GM12878 (cell line): ENCODE data around the gene WNK1. TPM values are rescaled to one million over a fixed set of nuclear protein-coding genes. Genes with fewer than 3 reads are reported as not detected.

Source experiments
- ATAC-seq: fragments of 200-7000 bp; cut with Tn5 transposase; 3 replicates; pipeline ENCODE4 v1.9.1; 2020; ENCODE audit warnings: mild to moderate bottlenecking, moderate library complexity
- BruUV-seq: library from RNA; stranded (reverse); fragments of 400-500 nt; replicated peaks from 2 replicates; lab custom pipeline; 2021; lab: Mats Ljungman, UMichigan
- CTCF ChIA-PET: fragments of 300-600 bp; sonication (Branson Sonifier 250); formaldehyde crosslinking; extraction: SDS; loops from one replicate; lab custom pipeline; 2021; ENCODE audit warnings: inconsistent platforms; lab: Yijun Ruan, JAX
- POLR2A ChIA-PET: fragments of 350-600 bp; formaldehyde crosslinking; extraction: SDS; loops from one replicate; lab custom pipeline; 2021; ENCODE audit warnings: inconsistent platforms; lab: Charles Lee
- RAD21 ChIA-PET: fragments of 300-600 bp; sonication (Branson Sonifier 250); formaldehyde crosslinking; loops from one replicate; lab custom pipeline; 2023; ENCODE audit warnings: antibody characterized with exemption; ENCODE audit not compliant: unreplicated experiment; lab: Charles Lee
- SMC1A ChIA-PET: fragments of 300-600 bp; sonication (Branson Sonifier 250); formaldehyde crosslinking; loops from one replicate; lab custom pipeline; 2023; ENCODE audit not compliant: unreplicated experiment, uncharacterized antibody; lab: Charles Lee
- DNase-seq: peaks from one replicate; pipeline ENCODE4 v3.0.0-alpha.2; 2011; ENCODE audit warnings: low read depth, low spot score
- FAIRE-seq: peaks from 3 replicates; lab custom pipeline; 2011; peaks lifted over from hg19 to GRCh38; lab: Jason Lieb, UNC
- H2AFZ ChIP-seq: 2 replicates; pipeline ENCODE4 v1.6.0; 2011; ENCODE audit warnings: low read depth, low read length, control low read depth; ENCODE audit not compliant: control insufficient read depth
- H3K27ac ChIP-seq: 2 replicates; pipeline ENCODE4 v1.5.1; 2011; ENCODE audit warnings: control low read depth; ENCODE audit not compliant: control insufficient read depth, insufficient read depth
- H3K27me3 ChIP-seq, 2 experiments: replicated peaks in 1 of 2; 2 replicates each; pipeline versions ENCODE4 v1.6.0 to v1.6.1; 2011; ENCODE audit warnings: low read length in 1 of 2; ENCODE audit not compliant: control insufficient read depth in 2 of 2, insufficient read depth in 2 of 2
- H3K36me3 ChIP-seq, 2 experiments: 2 replicates each; pipeline ENCODE4 v1.5.1; 2011; ENCODE audit warnings: low read length in 1 of 2; ENCODE audit not compliant: control insufficient read depth in 2 of 2, insufficient read depth in 2 of 2
- H3K4me1 ChIP-seq: 2 replicates; pipeline ENCODE4 v1.6.1; 2011; ENCODE audit warnings: mild to moderate bottlenecking, low read length, moderate library complexity, mixed read lengths; ENCODE audit not compliant: control insufficient read depth, insufficient read depth
- H3K4me2 ChIP-seq: 2 replicates; pipeline ENCODE4 v1.6.0; 2011; ENCODE audit warnings: control low read depth; ENCODE audit not compliant: control insufficient read depth, insufficient read depth
- H3K4me3 ChIP-seq: fragments of 200-600 bp; sonication (generic); 2 replicates; pipeline ENCODE4 v1.5.1; 2016
- H3K79me2 ChIP-seq: 2 replicates; pipeline ENCODE4 v1.6.0; 2011; ENCODE audit warnings: low read length; ENCODE audit not compliant: control insufficient read depth, insufficient read depth
- H3K9ac ChIP-seq: 2 replicates; pipeline ENCODE4 v1.8.0; 2011; ENCODE audit warnings: low read length, control low read depth, mixed read lengths; ENCODE audit not compliant: control insufficient read depth, insufficient read depth
- H3K9me3 ChIP-seq: replicated peaks from 3 replicates; pipeline ENCODE4 v1.5.1; 2011; ENCODE audit warnings: mild to moderate bottlenecking, low read length; ENCODE audit not compliant: control insufficient read depth, insufficient read depth
- H4K20me1 ChIP-seq: 2 replicates; pipeline ENCODE4 v1.6.0; 2011; ENCODE audit not compliant: control insufficient read depth, insufficient read depth
- ATF3 ChIP-seq: IDR thresholded peaks from 2 replicates; pipeline ENCODE4 v1.6.1; 2011; ENCODE audit warnings: low read depth, mild to moderate bottlenecking, low read length, moderate library complexity, borderline replicate concordance; ENCODE audit errors: extremely low read depth
- BHLHE40 ChIP-seq, 2 experiments: fragments of 450-650 bp in 1 of 2; IDR thresholded peaks; 2 replicates each; pipeline ENCODE4 v1.6.1; 2011 to 2017; ENCODE audit warnings: low read depth in 2 of 2, borderline replicate concordance in 1 of 2, improper control_type of control experiment in 1 of 2, low read length in 1 of 2, mild to moderate bottlenecking in 1 of 2
- FOS ChIP-seq: IDR thresholded peaks from 3 replicates; pipeline ENCODE4 v1.6.1; 2011; ENCODE audit warnings: borderline replicate concordance; ENCODE audit not compliant: insufficient read length; ENCODE audit errors: extremely low read depth
- MTA2 ChIP-seq: fragments of 450-650 bp; IDR thresholded peaks from 2 replicates; pipeline ENCODE4 v1.6.1; 2016; ENCODE audit warnings: low read depth, mild to moderate bottlenecking, moderate library complexity
- PAX5 ChIP-seq: IDR thresholded peaks from 2 replicates; pipeline ENCODE4 v1.6.1; 2011; ENCODE audit warnings: low read depth, low read length, borderline replicate concordance
- SUPT20H ChIP-seq: IDR thresholded peaks from 2 replicates; pipeline ENCODE4 v1.6.1; 2011; ENCODE audit warnings: low read depth, mild to moderate bottlenecking, low read length, moderate library complexity, borderline replicate concordance; ENCODE audit not compliant: control insufficient read depth
- ZNF592 ChIP-seq: fragments of 450-650 bp; IDR thresholded peaks from 2 replicates; pipeline ENCODE4 v1.6.1; 2017; ENCODE audit warnings: mild to moderate bottlenecking, moderate library complexity
- WGBS: methylation state at CpG from one replicate; pipeline ENCODE4 v1.1.6; 2016; ENCODE audit warnings: low lambda C conversion rate; ENCODE audit not compliant: insufficient replicate concordance, insufficient coverage; ENCODE audit errors: missing lambda C conversion rate; 5-methylcytosine and 5-hydroxymethylcytosine counted together
- in situ Hi-C: fragments of 300-500 bp; cut with MboI; formaldehyde crosslinking; loops from 9 replicates; pipeline ENCODE4 v1.14.3; 2018; ENCODE audit warnings: mixed read lengths
- intact Hi-C: fragments of 100-400 bp; cut with micrococcal nuclease; formaldehyde crosslinking; loops from one replicate; pipeline ENCODE4 v1.14.2; 2022; ENCODE audit not compliant: unreplicated experiment
- polyA plus RNA-seq, 11 experiments: library from polyadenylated mRNA; depleted of rRNA in 4 of 11; unstranded in 6 of 11; stranded (reverse) in 5 of 11; fragments of >200 nt; fragmentation: Nextera tagmentation in 4 of 11; fragmentation: Illumina TruSeq in 1 of 11; extraction: Ambion mirVana in 4 of 11; extraction: Trizol in 1 of 11; gene quantifications; 1 replicate in 1 of 11; 2 replicates in 10 of 11; pipeline versions ENCODE4 v1.2.1 to v1.2.3, GENCODE V29; 2011 to 2016; ENCODE audit warnings: inconsistent platforms in 2 of 11, missing spikeins in 2 of 11, low read depth in 1 of 11
- total RNA-seq, 4 experiments: library from RNA; depleted of rRNA in 3 of 4; stranded (reverse); fragments of >200 nt in 3 of 4; fragmentation: Illumina TruSeq in 1 of 4; extraction: Trizol in 1 of 4; gene quantifications; 2 replicates each; pipeline versions ENCODE4 v1.2.1 to v1.2.3, GENCODE V29; 2013 to 2021

WNK1 gene
- total and polyA plus RNA-seq, 10 of the 15 experiments (the other 5 are each of a cell fraction or from before 2014, with no cell fraction given), result 9.6 to 151 (median 86.6) TPM

GRCh38 chr12:879641-880040 lies 127.3 kb downstream of the WNK1 start (continued):
- TF ChIP-seq ZNF592 (no peak), ATF3 (no peak), PAX5 (no peak), SUPT20H (no peak), MTA2 (no peak), BHLHE40 (IDR thresholded peaks at IDR 0.05; ENCODE audit: borderline replicate concordance in 1 of 2, low read depth in 2 of 2, low read length in 1 of 2) (no peak)

GRCh38 chr12:880656-881055 lies 128.3 kb downstream of the WNK1 start:
- RAD21 ChIA-PET, result no interaction called here

More at GRCh38 chr12:880656-881055, 128.3 kb downstream of the WNK1 start:
- Histone ChIP-seq H4K20me1 (no peaks in the 10 kb centered on the region; the same call in 1 of the 2 replicates), H3K4me3 (no peak overlapping the region), H3K4me1 (no peaks in the 10 kb centered on the region; the same call in 1 of the 2 replicates), H2AFZ (no peak overlapping the region), H3K4me2 (no peak overlapping the region), H3K9ac (no peak overlapping the region), H3K27me3 (no peaks in the 10 kb centered on the region), H3K27ac (no peak overlapping the region), H3K36me3 (peaks cover 22 to 51% of the 10 kb centered on the region in 2 experiments), H3K79me2 (no peaks in the 10 kb centered on the region), H3K9me3 (no peaks in the 10 kb centered on the region; the same call in 2 of the 3 replicates)
- no peak for TF ChIP-seq FOS
- intact Hi-C loops, result no loop called here
- WGBS, result 84% methylated on average over 4 of the region's 4 CpGs
- no peak for ATAC-seq
- in situ Hi-C loops, result no loop called here
- no peak for DNase-seq
- no TSS peak for BruUV-seq
- POLR2A ChIA-PET, result interaction anchor here (0.6 kb wide), 1 partner anchor 29 kb away, joined by 3 read pairs; no protein-coding TSS in a partner anchor
- SMC1A ChIA-PET, result interaction anchor here (0.9 to 1.8 kb wide), 2 partner anchors 8 to 266 kb away, joined by 3 to 6 read pairs; no protein-coding TSS in a partner anchor
- FAIRE-seq, result no peak
- CTCF ChIA-PET, result no interaction called here
